ENCODE measurements around the gene ZNF729.
"Not testable (repeated sequence)": the region's sequence is repeated elsewhere in the genome, so short reads cannot be mapped to it uniquely, and the experiment has no call there.

Gene ZNF729

DNA sequence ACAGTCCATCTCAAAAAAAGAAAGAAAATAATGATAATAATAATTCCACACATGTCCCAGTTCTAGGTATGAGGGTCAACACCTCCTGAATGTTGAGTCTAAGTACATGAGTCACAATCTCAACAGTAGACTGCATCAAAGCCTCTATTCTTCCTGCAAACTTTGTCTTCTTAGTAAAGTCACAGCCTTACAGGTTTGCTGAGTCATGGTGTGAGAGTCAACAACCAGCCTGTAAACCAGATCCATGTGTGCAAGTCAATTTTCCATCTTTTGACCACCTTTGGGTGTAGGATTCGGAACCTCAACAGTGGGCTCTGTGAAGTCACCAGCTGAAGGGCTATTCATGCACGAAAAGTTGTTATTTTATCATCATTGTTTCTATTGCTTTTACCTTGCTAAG, 25.7 kb upstream of the ZNF729 start:
- H3K23ac ChIP-seq (ENCODE audit: low read depth, low read length, poor library complexity): no peak overlapping the region
- no peak overlapping the region for H3K4me2 ChIP-seq (ENCODE audit: insufficient read depth, low read length, poor library complexity, severe bottlenecking)
- no peaks in the 10 kb centered on the region for H3K36me3 ChIP-seq (replicated peaks in 1 of 2; ENCODE audit: control insufficient read depth in 2 of 2, insufficient read depth in 2 of 2, low read length in 2 of 2)
- H2BK15ac ChIP-seq (ENCODE audit: low read length): no peak overlapping the region
- no peak overlapping the region for H2AFZ ChIP-seq (ENCODE audit: low read length)
- H3K27ac ChIP-seq (replicated peaks; ENCODE audit: low read length): no peak overlapping the region
- no peak overlapping the region for H4K91ac ChIP-seq (ENCODE audit: low read depth, low read length, poor library complexity)
- H2BK12ac ChIP-seq (ENCODE audit: low read length): no peak overlapping the region
- H3K9me3 ChIP-seq (replicated peaks in 1 of 2; ENCODE audit: control insufficient read depth in 2 of 2, insufficient read depth in 1 of 2, low read depth in 1 of 2, low read length in 2 of 2): peaks cover 0 to 45% of the 10 kb centered on the region in 2 donors
- no peak overlapping the region for H2BK120ac ChIP-seq (ENCODE audit: low read depth, low read length)
- H3K4me1 ChIP-seq (ENCODE audit: control insufficient read depth in 2 of 2, insufficient read depth in 1 of 2, low read depth in 1 of 2, low read length in 2 of 2): no peaks in the 10 kb centered on the region
- no peak overlapping the region for H2BK5ac ChIP-seq (ENCODE audit: low read length)
- no peak overlapping the region for H3K4me3 ChIP-seq (ENCODE audit: low read length in 2 of 2)
- H3K4ac ChIP-seq (ENCODE audit: low read length): no peak overlapping the region
- H3K9ac ChIP-seq (ENCODE audit: low read depth, low read length, poor library complexity): no peak overlapping the region
- H3K18ac ChIP-seq (ENCODE audit: low read length): no peak overlapping the region
- no peaks in the 10 kb centered on the region for H3K27me3 ChIP-seq (ENCODE audit: control insufficient read depth in 3 of 3, insufficient read depth in 3 of 3, low read depth in 1 of 3, low read length in 3 of 3)
- no peaks in the 10 kb centered on the region for H3K79me1 ChIP-seq (ENCODE audit: low read depth, low read length)
- no peak overlapping the region for H2AK5ac ChIP-seq (ENCODE audit: low read depth, low read length)
- no CpG with 5 or more reads among the region's 2 CpGs for WGBS, 2 donors (ENCODE audit: extremely low coverage in 2 of 2, insufficient read length in 2 of 2, insufficient replicate concordance in 1 of 2)
- H3K14ac ChIP-seq (ENCODE audit: low read length): no peak overlapping the region
- H4K8ac ChIP-seq (ENCODE audit: low read depth, low read length): no peak overlapping the region
- no peak for DNase-seq (ENCODE audit: low spot score)

DNA sequence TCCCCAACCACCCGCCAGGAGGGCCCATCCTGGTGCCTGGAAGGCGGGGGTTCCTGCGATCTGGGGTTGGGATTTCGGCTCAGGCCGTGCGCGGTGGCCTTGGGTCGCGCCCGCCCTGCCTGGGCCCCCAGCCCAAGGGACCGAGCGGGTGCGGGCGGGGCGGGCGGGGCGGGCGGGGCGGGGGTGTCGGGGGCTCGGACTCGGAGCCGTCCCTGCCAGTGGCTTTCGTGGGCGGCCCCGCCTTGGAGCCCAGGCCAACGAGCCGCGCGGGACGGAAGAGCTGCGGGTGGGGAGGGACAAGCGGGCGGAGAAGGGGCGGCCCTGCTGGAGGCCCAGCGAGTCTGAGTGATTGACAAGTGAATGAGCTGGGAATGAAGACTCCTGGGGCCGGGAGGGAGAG, 24.6 kb upstream of the ZNF729 start:
- Histone ChIP-seq H2BK5ac (ENCODE audit: low read length) (no peak overlapping the region), H3K9me3 (replicated peaks in 1 of 2; ENCODE audit: control insufficient read depth in 2 of 2, insufficient read depth in 1 of 2, low read depth in 1 of 2, low read length in 2 of 2) (peaks cover 0 to 47% of the 10 kb centered on the region in 2 donors), H3K23ac (ENCODE audit: low read depth, low read length, poor library complexity) (no peak overlapping the region), H3K4me1 (ENCODE audit: control insufficient read depth in 2 of 2, insufficient read depth in 1 of 2, low read depth in 1 of 2, low read length in 2 of 2) (no peaks in the 10 kb centered on the region), H2AFZ (ENCODE audit: low read length) (no peak overlapping the region), H3K4ac (ENCODE audit: low read length) (no peak overlapping the region), H3K4me3 (ENCODE audit: low read length in 2 of 2) (no peak overlapping the region), H3K14ac (ENCODE audit: low read length) (no peak overlapping the region), H4K8ac (ENCODE audit: low read depth, low read length) (no peak overlapping the region), H3K4me2 (ENCODE audit: insufficient read depth, low read length, poor library complexity, severe bottlenecking) (no peak overlapping the region), H3K27me3 (ENCODE audit: control insufficient read depth in 3 of 3, insufficient read depth in 3 of 3, low read depth in 1 of 3, low read length in 3 of 3) (no peaks in the 10 kb centered on the region), H4K91ac (ENCODE audit: low read depth, low read length, poor library complexity) (no peak overlapping the region), H2BK15ac (ENCODE audit: low read length) (no peak overlapping the region), H2BK120ac (ENCODE audit: low read depth, low read length) (no peak overlapping the region), H2BK12ac (ENCODE audit: low read length) (no peak overlapping the region), H3K36me3 (replicated peaks in 1 of 2; ENCODE audit: control insufficient read depth in 2 of 2, insufficient read depth in 2 of 2, low read length in 2 of 2) (no peaks in the 10 kb centered on the region), H3K27ac (replicated peaks; ENCODE audit: low read length) (no peak overlapping the region), H3K9ac (ENCODE audit: low read depth, low read length, poor library complexity) (no peak overlapping the region), H3K79me1 (ENCODE audit: low read depth, low read length) (no peaks in the 10 kb centered on the region), H2AK5ac (ENCODE audit: low read depth, low read length) (no peak overlapping the region), H3K18ac (ENCODE audit: low read length) (no peak overlapping the region)
- WGBS, 2 donors (ENCODE audit: extremely low coverage in 2 of 2, insufficient read length in 2 of 2, insufficient replicate concordance in 1 of 2): no CpG with 5 or more reads among the region's 37 CpGs
- DNase-seq (ENCODE audit: low spot score): no peak

DNA sequence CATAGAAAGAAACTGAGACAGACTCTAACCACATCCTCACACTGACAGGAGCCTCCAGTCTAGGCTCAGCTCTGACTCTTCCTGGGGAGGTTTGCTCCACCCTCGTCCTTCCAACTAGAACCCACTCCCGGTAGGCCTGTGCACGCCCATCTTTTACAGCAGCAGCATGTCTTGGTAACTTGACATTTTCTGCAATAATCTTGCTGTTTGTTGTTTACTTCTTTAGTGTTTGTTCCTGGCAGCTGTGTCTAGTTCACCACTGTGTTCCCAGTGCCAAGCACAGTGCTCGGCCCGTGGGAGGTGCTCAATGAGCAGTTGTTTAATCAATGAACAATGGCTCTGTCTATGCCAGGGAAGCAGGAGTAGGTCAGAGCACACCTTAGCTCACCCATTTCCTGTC, 23.1 kb upstream of the ZNF729 start:
- no peak for DNase-seq (ENCODE audit: low spot score)
- H3K9ac ChIP-seq (ENCODE audit: low read depth, low read length, poor library complexity): no peak overlapping the region
- H2BK15ac ChIP-seq (ENCODE audit: low read length): no peak overlapping the region
- no peak overlapping the region for H3K27ac ChIP-seq (replicated peaks; ENCODE audit: low read length)
- no peak overlapping the region for H3K4me3 ChIP-seq (ENCODE audit: low read length in 2 of 2)
- no peak overlapping the region for H3K23ac ChIP-seq (ENCODE audit: low read depth, low read length, poor library complexity)
- no peak overlapping the region for H2BK12ac ChIP-seq (ENCODE audit: low read length)
- H3K9me3 ChIP-seq (replicated peaks in 1 of 2; ENCODE audit: control insufficient read depth in 2 of 2, insufficient read depth in 1 of 2, low read depth in 1 of 2, low read length in 2 of 2): peaks cover 0 to 37% of the 10 kb centered on the region in 2 donors
- no peak overlapping the region for H3K4me2 ChIP-seq (ENCODE audit: insufficient read depth, low read length, poor library complexity, severe bottlenecking)
- no CpG with 5 or more reads among the region's 5 CpGs for WGBS, 2 donors (ENCODE audit: extremely low coverage in 2 of 2, insufficient read length in 2 of 2, insufficient replicate concordance in 1 of 2)
- H2BK120ac ChIP-seq (ENCODE audit: low read depth, low read length): no peak overlapping the region
- H3K18ac ChIP-seq (ENCODE audit: low read length): no peak overlapping the region
- H4K91ac ChIP-seq (ENCODE audit: low read depth, low read length, poor library complexity): no peak overlapping the region
- H3K14ac ChIP-seq (ENCODE audit: low read length): no peak overlapping the region
- no peak overlapping the region for H2AFZ ChIP-seq (ENCODE audit: low read length)
- H3K79me1 ChIP-seq (ENCODE audit: low read depth, low read length): no peaks in the 10 kb centered on the region
- H3K27me3 ChIP-seq (ENCODE audit: control insufficient read depth in 3 of 3, insufficient read depth in 3 of 3, low read depth in 1 of 3, low read length in 3 of 3): no peaks in the 10 kb centered on the region
- H4K8ac ChIP-seq (ENCODE audit: low read depth, low read length): no peak overlapping the region
- no peaks in the 10 kb centered on the region for H3K4me1 ChIP-seq (ENCODE audit: control insufficient read depth in 2 of 2, insufficient read depth in 1 of 2, low read depth in 1 of 2, low read length in 2 of 2)
- no peak overlapping the region for H2AK5ac ChIP-seq (ENCODE audit: low read depth, low read length)
- no peak overlapping the region for H2BK5ac ChIP-seq (ENCODE audit: low read length)
- no peak overlapping the region for H3K4ac ChIP-seq (ENCODE audit: low read length)
- no peaks in the 10 kb centered on the region for H3K36me3 ChIP-seq (replicated peaks in 1 of 2; ENCODE audit: control insufficient read depth in 2 of 2, insufficient read depth in 2 of 2, low read length in 2 of 2)

DNA sequence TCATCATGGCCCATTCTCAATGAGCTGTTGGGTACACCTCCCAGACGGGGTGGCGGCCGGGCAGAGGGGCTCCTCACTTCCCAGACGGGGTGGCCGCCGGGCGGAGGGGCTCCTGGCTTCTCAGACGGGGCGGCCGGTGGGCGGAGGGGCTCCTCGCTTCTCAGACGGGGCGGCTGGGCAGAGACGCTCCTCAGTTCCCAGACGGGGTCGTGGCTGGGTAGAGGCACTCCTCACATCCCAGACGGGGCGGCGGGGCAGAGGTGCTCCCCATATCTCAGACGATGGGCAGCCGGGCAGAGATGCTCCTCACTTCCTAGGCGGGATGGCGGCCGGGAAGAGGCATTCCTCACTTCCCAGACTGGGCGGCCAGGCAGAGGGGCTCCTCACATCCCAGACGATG, 35.3 kb downstream of the ZNF729 start:
- H3K18ac ChIP-seq (ENCODE audit: low read length); H3K4me3 ChIP-seq (ENCODE audit: low read length in 2 of 2); H3K14ac ChIP-seq (ENCODE audit: low read length); H3K4me2 ChIP-seq (ENCODE audit: insufficient read depth, low read length, poor library complexity, severe bottlenecking); H3K36me3 ChIP-seq (replicated peaks in 1 of 2; ENCODE audit: control insufficient read depth in 2 of 2, insufficient read depth in 2 of 2, low read length in 2 of 2); H3K27ac ChIP-seq (replicated peaks; ENCODE audit: low read length); H4K91ac ChIP-seq (ENCODE audit: low read depth, low read length, poor library complexity); H2BK12ac ChIP-seq (ENCODE audit: low read length); H3K79me1 ChIP-seq (ENCODE audit: low read depth, low read length); H3K9ac ChIP-seq (ENCODE audit: low read depth, low read length, poor library complexity); H2AK5ac ChIP-seq (ENCODE audit: low read depth, low read length); H2AFZ ChIP-seq (ENCODE audit: low read length); H2BK120ac ChIP-seq (ENCODE audit: low read depth, low read length); H3K27me3 ChIP-seq (ENCODE audit: control insufficient read depth in 3 of 3, insufficient read depth in 3 of 3, low read depth in 1 of 3, low read length in 3 of 3); DNase-seq (ENCODE audit: low spot score); H3K4me1 ChIP-seq (ENCODE audit: control insufficient read depth in 2 of 2, insufficient read depth in 1 of 2, low read depth in 1 of 2, low read length in 2 of 2); H4K8ac ChIP-seq (ENCODE audit: low read depth, low read length); H3K4ac ChIP-seq (ENCODE audit: low read length); H2BK15ac ChIP-seq (ENCODE audit: low read length); H3K23ac ChIP-seq (ENCODE audit: low read depth, low read length, poor library complexity); H2BK5ac ChIP-seq (ENCODE audit: low read length): not testable (repeated sequence)
- no CpG with 5 or more reads among the region's 27 CpGs for WGBS, 2 donors (ENCODE audit: extremely low coverage in 2 of 2, insufficient read length in 2 of 2, insufficient replicate concordance in 1 of 2)
- peaks cover 5 to 15% of the 10 kb centered on the region in 2 donors for H3K9me3 ChIP-seq (replicated peaks in 1 of 2; ENCODE audit: control insufficient read depth in 2 of 2, insufficient read depth in 1 of 2, low read depth in 1 of 2, low read length in 2 of 2)
